K562 (cell line): ENCODE results near the gene C20orf96. TPM values are rescaled to one million over a fixed set of nuclear protein-coding genes. Genes with fewer than 3 reads are reported as not detected.

ENCODE experiments used
- ARID2 ChIP-seq: fragments of 450-650 bp; IDR thresholded peaks from 2 replicates; pipeline ENCODE4 v1.6.1; 2017; ENCODE audit warnings: antibody characterized with exemption, mild to moderate bottlenecking
- ATF3 ChIP-seq, 2 experiments: fragments of 450-650 bp in 1 of 2; sonication (generic) in 1 of 2; formaldehyde crosslinking in 1 of 2; IDR thresholded peaks in 1 of 2; conservative IDR thresholded peaks in 1 of 2; 2 replicates each; pipeline versions ENCODE4 v1.6.1 to v1.8.1; 2016 to 2023; ENCODE audit warnings: mild to moderate bottlenecking in 2 of 2, moderate library complexity in 2 of 2, inconsistent platforms in 1 of 2, missing genetic modification reagents in 1 of 2
- CCNT2 ChIP-seq: IDR thresholded peaks from 2 replicates; pipeline ENCODE4 v1.6.1; 2011; ENCODE audit warnings: borderline replicate concordance, low read depth, mild to moderate bottlenecking, moderate library complexity, mixed read lengths, low read length; ENCODE audit not compliant: insufficient read length; ENCODE audit errors: extremely low read depth
- CEBPG ChIP-seq, 3 experiments: fragments of 200-800 bp in 1 of 3; sonication (Bioruptor generic) in 1 of 3; sonication (generic) in 1 of 3; formaldehyde crosslinking in 1 of 3; IDR thresholded peaks in 2 of 3; conservative IDR thresholded peaks in 1 of 3; 2 replicates each; pipeline versions ENCODE4 v1.6.1 to v1.8.0; 2016 to 2022; ENCODE audit warnings: missing compliant biosample characterization in 2 of 3, missing genetic modification characterization in 2 of 3, mild to moderate bottlenecking in 1 of 3, missing genetic modification reagents in 1 of 3
- GTF2F1 ChIP-seq: IDR thresholded peaks from 2 replicates; pipeline ENCODE4 v1.6.1; 2011; ENCODE audit warnings: low read depth, low read length, improper control_type of control experiment
- KDM5B ChIP-seq: fragments of 200-600 bp; sonication (generic); IDR thresholded peaks from 2 replicates; pipeline ENCODE4 v1.6.1; 2012; ENCODE audit warnings: low read depth, mild to moderate bottlenecking, moderate library complexity, low read length, control low read depth, inconsistent platforms; ENCODE audit not compliant: insufficient replicate concordance
- KLF13 ChIP-seq: fragments of 450-650 bp; IDR thresholded peaks from 2 replicates; pipeline ENCODE4 v1.6.1; 2016; ENCODE audit warnings: missing genetic modification characterization, low read depth, mild to moderate bottlenecking, missing compliant biosample characterization, moderate library complexity, borderline replicate concordance
- NONO ChIP-seq, 2 experiments: fragments of 200-400 bp in 1 of 2; fragments of 450-650 bp in 1 of 2; formaldehyde crosslinking in 1 of 2; IDR thresholded peaks; 2 replicates each; pipeline ENCODE4 v1.6.1; 2017; ENCODE audit warnings: low read depth in 2 of 2, mild to moderate bottlenecking in 2 of 2, moderate library complexity in 2 of 2, low read length in 1 of 2
- PRMT5 ChIP-seq: sonication (generic); formaldehyde crosslinking; IDR thresholded peaks from 2 replicates; pipeline ENCODE4 v1.5.0; 2020; ENCODE audit warnings: missing genetic modification reagents
- RBBP5 ChIP-seq: fragments of 200-600 bp; sonication (generic); IDR thresholded peaks from 2 replicates; pipeline ENCODE4 v1.6.1; 2012; ENCODE audit warnings: borderline replicate concordance, mild to moderate bottlenecking, low read length, control low read depth, inconsistent platforms; ENCODE audit not compliant: insufficient read depth, poor library complexity, severe bottlenecking
- SETDB1 ChIP-seq: IDR thresholded peaks from one replicate; pipeline ENCODE4 v1.6.1; 2012; ENCODE audit warnings: low read length, control low read depth, inconsistent platforms
- SPI1 ChIP-seq: IDR thresholded peaks from 2 replicates; pipeline ENCODE4 v1.6.1; 2011; ENCODE audit warnings: low read depth, low read length, control low read depth, borderline replicate concordance
- TBP ChIP-seq: optimal IDR thresholded peaks from 2 replicates; pipeline ENCODE3; 2011; ENCODE audit warnings: low read depth, low read length, improper control_type of control experiment
- U2AF2 ChIP-seq: fragments of 200-400 bp; formaldehyde crosslinking; optimal IDR thresholded peaks from 2 replicates; pipeline ENCODE3; 2017; ENCODE audit warnings: low read depth, mild to moderate bottlenecking, low read length
- WHSC1 ChIP-seq: IDR thresholded peaks from one replicate; pipeline ENCODE4 v1.6.1; 2012; ENCODE audit warnings: low read length, control low read depth, inconsistent platforms
- ZBTB26 ChIP-seq: fragments of 450-650 bp; formaldehyde crosslinking; IDR thresholded peaks from 2 replicates; pipeline ENCODE4 v1.4.0; 2022; ENCODE audit warnings: missing genetic modification characterization
- ZBTB7A ChIP-seq: IDR thresholded peaks from 2 replicates; pipeline ENCODE4 v1.6.1; 2011; ENCODE audit warnings: low read depth, mild to moderate bottlenecking, low read length, moderate library complexity, borderline replicate concordance; ENCODE audit not compliant: control insufficient read depth
- ZNF263 ChIP-seq: sonication (generic); formaldehyde crosslinking; IDR thresholded peaks from 2 replicates; pipeline ENCODE4 v1.8.0; 2022; ENCODE audit warnings: mild to moderate bottlenecking, missing genetic modification reagents, borderline replicate concordance
- ZNF384 ChIP-seq: IDR thresholded peaks from 2 replicates; pipeline ENCODE4 v1.6.1; 2012; ENCODE audit warnings: low read depth, low read length, improper control_type of control experiment
- polyA plus RNA-seq, 8 experiments: library from polyadenylated mRNA; depleted of rRNA in 4 of 8; stranded (reverse) in 5 of 8; unstranded in 3 of 8; fragments of >200 nt; fragmentation: Nextera tagmentation in 2 of 8; fragmentation: Illumina TruSeq in 1 of 8; extraction: Ambion mirVana in 2 of 8; extraction: Trizol in 1 of 8; gene quantifications; 2 replicates each; pipeline versions ENCODE4 v1.2.1 to v1.2.3, GENCODE V29; 2011 to 2014; ENCODE audit warnings: inconsistent platforms in 1 of 8, missing spikeins in 1 of 8
- total RNA-seq, 7 experiments: library from RNA; depleted of rRNA in 6 of 7; stranded (reverse); fragments of >200 nt in 6 of 7; fragmentation: Illumina TruSeq in 2 of 7; extraction: Trizol in 2 of 7; gene quantifications; 2 replicates each; pipeline versions ENCODE4 v1.2.1 to v1.2.3, GENCODE V29; 2011 to 2021; ENCODE audit warnings: low replicate concordance in 1 of 7

C20orf96 gene
- total and polyA plus RNA-seq, 9 of the 15 experiments (the other 6 are each of a cell fraction or from before 2014, with no cell fraction given), result 1.7 to 11.7 (median 4.2) TPM

- TF ChIP-seq KDM5B, result peak; percentile 54
- peak; percentile 88 for TF ChIP-seq TBP
- no peak for TF ChIP-seq ATF3 (IDR thresholded peaks at IDR 0.05)
- TF ChIP-seq ATF3 (CRISPR knock-in tag; conservative IDR thresholded peaks at IDR 0.05), result no peak
- peak; percentile 65 for TF ChIP-seq RBBP5
- TF ChIP-seq WHSC1, result no peak
- peak; percentile 69 for TF ChIP-seq CEBPG (CRISPR knock-in tag; IDR thresholded peaks at IDR 0.05)
- peak; percentile 79 to 88 for TF ChIP-seq CEBPG (tag; conservative IDR thresholded peaks at IDR 0.05 in 1 of 2, IDR thresholded peaks at IDR 0.05 in 1 of 2)
- TF ChIP-seq CCNT2, result peak; percentile 92
- no peak for TF ChIP-seq GTF2F1
- TF ChIP-seq PRMT5 (CRISPR knock-in tag), result no peak
- no peak for TF ChIP-seq ZNF263 (CRISPR knock-in tag)
- TF ChIP-seq ZBTB7A, result peak; percentile 82
- TF ChIP-seq U2AF2, result no peak
- TF ChIP-seq SPI1, result no peak
- peak; percentile 100 for TF ChIP-seq ZNF384
- TF ChIP-seq ARID2, result no peak
- TF ChIP-seq ZBTB26 (CRISPR knock-in tag), result no peak
- TF ChIP-seq SETDB1, result no peak
- no peak for TF ChIP-seq KLF13
- peak; percentile 25 to 43; a peak in 1 of 4 replicates for TF ChIP-seq NONO (IDR thresholded peaks at IDR 0.05; ENCODE audit: low read depth in 2 of 2, low read length in 1 of 2)
These were observed 6.8 kb upstream of the C20orf96 start, which contains the start of gene ZCCHC3 (continued) for GRCh38 chr20:297098-297924.
